NCI-H1694 (cell line): Measurements from ENCODE around the gene GRAMD1C.
"Not testable (repeated sequence)": the region's sequence is repeated elsewhere in the genome, so short reads cannot be mapped to it uniquely, and the experiment has no call there.

Experiments used
- DNase-seq: peaks from one replicate; lab custom pipeline; 2025; lab: John Stamatoyannopoulos, UW

Gene GRAMD1C

DNA sequence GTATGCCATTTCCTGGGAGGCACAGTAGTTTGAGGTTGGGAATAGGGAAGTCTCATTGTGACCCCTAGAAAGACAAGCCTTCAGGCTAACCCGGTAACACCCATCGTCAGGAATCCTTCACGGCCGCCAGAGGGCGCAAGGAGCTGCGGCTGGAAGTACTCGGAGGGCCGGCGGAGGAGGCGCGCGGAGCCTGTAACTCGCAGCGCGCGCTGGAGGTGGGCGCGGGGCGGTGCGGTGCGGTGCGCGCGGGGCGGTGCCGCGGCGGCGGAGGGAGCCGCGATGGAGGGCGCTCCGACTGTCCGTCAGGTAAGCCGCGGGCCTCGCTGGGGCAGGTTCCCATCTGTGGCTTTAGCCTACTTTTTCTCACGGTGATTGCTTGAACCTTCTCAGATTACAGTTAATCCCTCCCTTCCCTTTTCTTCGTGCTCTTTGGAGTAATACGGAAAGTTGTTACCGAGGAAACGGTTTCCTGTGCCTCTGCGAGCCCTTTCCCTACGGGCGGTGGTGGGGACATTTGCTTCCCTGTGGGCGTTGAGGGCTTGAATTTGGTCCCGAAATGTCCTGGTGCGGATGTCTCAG, at the start of gene GRAMD1C:
Gene GRAMD1C, plus strand, starts transcription at position 158 of the 579 bp plus-strand sequence. Its CDS starts 122 bp downstream, at position 280.
- peak; percentile 50 for DNase-seq

- DNase-seq, result no peak
These were observed 47.2 kb upstream of the GRAMD1C start for GRCh38 chr3:113791381-113791780.

DNA sequence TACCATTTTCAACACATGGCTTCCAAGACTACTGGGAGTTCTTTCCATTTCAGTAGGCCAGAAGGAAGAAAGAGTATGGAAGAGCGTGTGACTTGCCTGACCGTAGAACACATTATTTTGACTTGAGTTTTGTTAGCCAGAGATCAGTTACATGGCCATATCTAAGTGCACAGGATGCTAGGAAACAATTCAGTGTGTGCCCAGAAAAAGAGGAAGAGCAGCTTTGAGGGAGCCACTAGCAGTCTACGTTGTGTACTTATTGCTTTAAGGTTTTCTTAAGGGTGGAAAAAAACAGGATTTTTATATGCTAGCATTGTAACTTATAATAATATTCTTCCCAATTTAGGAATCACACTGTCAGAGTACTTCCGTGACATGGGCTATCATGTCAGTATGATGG, 44.1 kb upstream of the GRAMD1C start:
- no peak for DNase-seq

- no peak for DNase-seq
These were observed 42.9 kb upstream of the GRAMD1C start for GRCh38 chr3:113795693-113796092.

- no peak for DNase-seq
These were observed 35.7 kb upstream of the GRAMD1C start for GRCh38 chr3:113802795-113803455.

DNA sequence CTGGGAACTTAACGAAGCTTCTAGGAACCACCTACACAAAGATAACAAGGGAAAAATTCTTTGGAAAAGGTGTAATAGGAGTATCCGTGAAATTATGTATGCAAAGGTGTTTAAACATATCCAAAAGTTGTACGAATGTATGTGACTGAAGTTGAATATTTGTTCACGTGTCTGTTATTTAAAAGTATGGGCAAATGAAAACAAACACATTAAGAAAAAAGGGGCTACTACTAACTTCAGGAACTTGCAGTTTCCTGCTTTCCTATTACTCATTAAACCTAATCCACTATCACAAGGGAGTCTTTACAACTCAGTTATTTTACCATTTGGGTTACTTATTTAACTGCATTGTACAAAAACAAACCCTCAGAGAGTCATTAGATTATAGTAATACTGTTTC, 33.9 kb upstream of the GRAMD1C start:
- no peak for DNase-seq

DNA sequence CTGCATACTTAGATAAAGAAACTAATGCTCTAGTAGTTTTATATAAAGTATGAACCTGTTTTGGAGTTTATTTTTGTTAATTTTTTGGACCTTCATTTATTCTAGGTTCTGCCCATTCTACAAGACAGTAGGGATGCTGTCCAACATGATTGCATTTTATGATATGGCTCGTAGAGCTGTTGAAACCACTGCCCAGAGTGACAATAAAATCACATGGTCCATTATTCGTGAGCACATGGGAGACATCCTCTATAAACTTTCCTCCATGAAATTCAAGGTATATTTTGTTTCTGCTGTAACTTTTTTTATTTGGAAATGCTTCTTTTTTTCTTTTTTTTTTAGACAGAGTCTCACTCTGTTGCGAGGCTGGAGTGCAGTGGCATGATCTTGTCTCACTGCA, 33.3 kb upstream of the GRAMD1C start:
- no peak for DNase-seq

DNA sequence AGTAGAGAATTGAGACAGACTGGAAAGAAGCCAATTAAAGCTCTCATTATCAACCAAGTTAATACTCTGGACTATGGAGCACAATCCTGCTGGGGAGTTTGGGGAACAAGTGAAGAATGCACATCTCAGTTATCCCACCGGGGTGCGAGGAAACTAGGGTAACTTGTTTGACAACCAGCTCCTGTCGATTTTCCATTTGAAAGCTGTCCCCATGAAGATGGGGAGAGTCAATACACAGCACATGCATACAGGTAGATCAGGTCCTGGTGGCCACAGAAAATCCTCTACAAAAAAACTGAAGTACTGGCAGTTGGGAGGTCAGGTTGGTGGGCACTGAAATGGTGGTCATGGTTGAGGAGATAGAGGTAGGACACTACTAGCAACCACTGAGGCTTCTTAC, 25.7 kb upstream of the GRAMD1C start:
- no peak for DNase-seq

DNA sequence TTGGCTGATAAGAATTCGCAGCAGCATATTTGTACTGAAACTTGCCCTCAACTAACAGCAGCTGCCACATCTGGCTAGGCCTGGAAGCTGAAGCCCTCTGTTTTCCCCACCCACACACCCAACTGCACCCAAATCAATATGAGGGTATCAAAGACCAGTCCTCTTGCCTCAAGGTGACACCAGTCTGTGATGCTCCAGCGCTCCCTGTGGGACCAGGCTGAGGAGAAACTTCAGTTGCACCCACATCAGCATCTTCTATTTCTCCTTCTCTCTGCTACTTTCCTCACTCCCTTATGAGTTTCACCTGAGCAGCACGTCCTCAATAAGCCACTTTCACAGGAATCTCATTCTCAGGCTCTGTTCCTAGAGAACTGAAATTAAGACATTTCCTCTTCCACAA, 18.7 kb upstream of the GRAMD1C start:
- no peak for DNase-seq

DNA sequence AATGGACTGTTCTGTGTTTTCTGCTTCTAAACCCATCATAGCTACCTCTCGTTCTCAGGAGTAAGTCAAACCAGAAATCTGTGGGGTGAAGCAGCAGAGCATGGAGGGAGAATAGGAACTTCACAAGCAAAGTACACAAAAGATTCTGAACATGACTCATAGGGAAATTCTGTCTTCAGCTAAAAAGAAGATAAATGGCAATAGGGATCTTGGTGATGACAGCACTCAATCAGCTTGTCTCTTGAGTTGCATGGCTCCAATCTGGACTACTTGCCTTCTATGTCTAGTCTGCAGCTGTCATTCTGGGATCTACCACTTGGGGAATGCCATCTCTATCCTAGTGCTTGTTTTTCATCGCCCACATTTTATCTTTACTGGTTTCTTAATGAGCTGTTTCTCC, 13.5 kb upstream of the GRAMD1C start:
- no peak for DNase-seq

DNA sequence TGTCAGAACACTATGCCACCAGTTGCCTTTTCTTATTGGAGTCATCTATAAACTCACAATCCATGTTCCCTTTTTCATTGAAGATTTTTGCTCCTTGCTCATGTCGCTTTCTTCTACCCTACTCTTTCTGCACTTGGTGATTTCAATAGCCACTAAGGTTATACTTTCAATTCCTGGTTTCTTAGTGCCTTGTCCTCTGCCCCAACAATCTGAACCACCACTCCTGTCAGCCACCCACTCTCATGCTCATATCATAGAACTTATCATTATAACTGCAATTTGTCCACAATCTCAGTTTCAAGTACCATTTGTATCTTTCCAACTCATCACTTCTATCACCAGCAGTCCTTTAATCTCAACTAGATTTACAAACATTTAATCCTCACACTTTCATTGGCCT, 10.0 kb upstream of the GRAMD1C start:
- no peak for DNase-seq

DNA sequence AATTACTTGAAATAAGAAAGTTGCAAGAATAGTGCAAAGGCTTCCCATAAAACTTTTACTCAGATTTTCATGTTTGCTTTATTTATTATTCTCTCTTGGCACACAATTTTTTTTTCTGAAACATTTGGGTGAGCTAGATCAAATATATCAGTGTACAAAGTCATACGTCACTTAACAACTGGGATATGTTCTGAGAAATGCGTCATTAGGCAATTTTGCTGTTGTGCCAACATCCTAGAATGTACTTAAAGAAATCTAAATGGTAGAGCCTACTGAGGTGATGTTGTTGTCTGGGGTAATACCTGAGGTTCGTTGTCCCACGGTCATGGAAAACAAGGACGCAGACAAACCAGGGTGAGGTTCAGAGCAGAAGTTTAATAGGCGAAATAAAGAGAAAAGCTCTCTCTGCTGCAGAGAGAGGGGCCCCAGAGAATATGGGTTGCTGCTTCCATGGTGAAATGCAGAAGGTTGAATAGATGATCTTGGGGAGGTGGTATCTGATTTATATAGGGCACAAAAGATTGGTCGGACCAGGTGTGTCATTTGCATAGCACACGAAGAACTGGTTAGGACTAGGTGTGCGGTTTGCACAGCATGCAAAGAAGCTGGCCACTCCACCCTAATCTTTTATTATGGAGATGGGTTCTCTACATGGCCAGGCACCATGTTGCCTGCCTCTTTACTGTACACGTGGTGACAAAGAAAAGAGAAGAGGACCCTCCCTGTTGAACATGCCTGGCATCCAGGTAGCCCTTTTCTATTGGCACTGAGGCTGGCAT, 8.8 kb upstream of the GRAMD1C start:
- DNase-seq, result no peak

DNA sequence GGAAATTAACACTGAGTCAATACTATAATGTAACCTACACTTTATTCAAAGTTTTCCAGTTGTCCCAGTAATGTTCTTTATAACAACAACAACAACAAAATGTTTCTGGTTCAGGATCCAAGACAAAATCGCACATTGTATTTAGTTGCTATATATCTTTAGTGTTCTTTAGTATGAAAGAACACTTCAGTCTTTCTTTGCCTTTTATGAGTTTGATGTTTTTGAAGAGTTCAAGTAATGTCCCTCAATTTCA, 7.6 kb upstream of the GRAMD1C start:
- DNase-seq, result no peak

- no peak for DNase-seq
These were observed 6.0 kb upstream of the GRAMD1C start for GRCh38 chr3:113832477-113833164.

DNA sequence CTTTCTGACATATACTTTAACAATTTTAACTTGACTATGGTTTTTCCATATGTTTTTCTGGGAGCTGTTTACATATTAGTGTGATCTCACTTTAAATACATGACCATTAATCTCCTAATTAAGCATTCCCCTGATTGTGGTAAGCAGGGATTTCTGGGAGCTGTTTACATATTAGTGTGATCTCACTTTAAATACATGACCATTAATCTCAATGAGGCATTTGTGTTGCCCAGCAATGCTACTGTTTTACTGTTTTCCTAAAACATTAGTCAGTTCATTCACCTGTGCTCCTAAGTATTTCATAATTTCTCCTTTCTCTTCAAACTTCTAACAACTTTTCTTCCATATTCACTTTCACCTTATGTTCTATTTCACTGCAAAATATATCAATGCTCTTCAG, 3.6 kb upstream of the GRAMD1C start:
- DNase-seq, result no peak

GRCh38 chr3:113839551-113839950, 963 bp downstream of the GRAMD1C start:
- DNase-seq, result no peak

DNA sequence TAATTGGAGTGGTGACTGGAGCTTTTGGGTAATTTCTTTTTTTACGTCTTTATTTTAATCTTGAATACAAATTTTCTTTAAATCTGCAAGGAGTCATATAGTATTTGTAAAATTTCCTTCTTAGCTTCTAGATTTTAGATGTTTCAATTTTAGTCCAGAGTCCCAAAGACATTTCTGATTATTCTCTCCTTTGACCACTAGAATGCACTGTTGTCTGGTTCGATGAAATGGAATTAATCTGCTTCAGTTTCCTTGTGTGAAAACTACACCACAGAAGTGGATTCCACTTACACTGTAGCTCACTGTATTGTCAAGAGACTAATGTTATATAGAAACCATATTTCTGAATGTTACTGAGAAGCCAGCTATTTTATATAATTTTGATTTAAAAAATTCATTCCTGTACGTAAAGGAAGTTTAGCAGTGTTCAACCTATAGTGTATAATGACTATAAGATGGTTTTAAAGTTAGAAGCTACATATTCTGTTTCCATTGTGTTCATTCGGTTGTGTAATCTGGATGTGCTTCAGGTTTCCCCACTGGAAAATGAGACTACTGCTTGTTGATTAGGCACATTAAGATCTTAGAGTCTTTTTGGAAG, 6.1 kb downstream of the GRAMD1C start:
- DNase-seq, result peak; percentile 61

DNA sequence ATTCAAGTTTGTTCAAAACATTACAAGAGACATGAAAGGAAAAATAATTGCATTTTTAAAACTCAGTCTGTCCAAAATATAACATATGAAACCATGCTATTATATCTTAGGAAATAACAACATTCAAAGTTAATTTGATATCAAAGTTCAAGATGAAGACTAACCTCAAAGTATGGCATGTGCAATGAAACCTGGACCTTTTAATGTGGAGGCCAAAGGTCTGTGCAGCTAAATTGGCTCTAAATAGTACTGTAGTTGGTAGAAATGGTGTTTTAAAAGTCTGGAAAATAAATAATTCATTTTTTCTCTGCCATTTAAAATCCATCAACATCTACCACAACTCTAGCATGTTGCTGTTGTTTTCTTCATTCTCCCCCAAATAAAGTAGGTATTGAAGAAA, 8.7 kb downstream of the GRAMD1C start:
- DNase-seq, result no peak

- no peak for DNase-seq
These were observed 9.3 kb downstream of the GRAMD1C start for GRCh38 chr3:113847664-113848461.

GRCh38 chr3:113849071-113849470, 10.5 kb downstream of the GRAMD1C start:
- not testable (repeated sequence) for DNase-seq

- DNase-seq, result not testable (repeated sequence)
These were observed 11.3 kb downstream of the GRAMD1C start for GRCh38 chr3:113849841-113850240.

DNA sequence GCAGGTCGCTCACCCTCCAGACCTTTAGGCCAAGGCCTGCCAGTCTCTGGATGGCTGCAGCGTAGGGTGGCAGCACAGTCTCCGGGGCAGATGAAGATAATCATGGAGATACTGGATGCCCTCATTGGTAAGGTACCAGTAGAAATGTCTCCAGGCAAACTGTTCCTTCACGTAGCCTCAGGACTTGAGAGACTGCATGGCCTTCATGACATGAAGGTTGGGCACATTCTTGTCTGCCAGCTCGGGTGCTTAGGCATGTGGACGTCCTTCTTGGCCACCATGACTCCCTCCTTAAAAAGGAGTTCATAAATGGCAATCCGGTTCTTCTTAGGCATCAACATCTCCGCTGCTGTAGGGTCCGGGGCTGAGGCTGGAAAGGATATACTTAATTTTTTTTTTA, 11.8 kb downstream of the GRAMD1C start:
- not testable (repeated sequence) for DNase-seq
